Ishikawa (cell line): ENCODE results near the gene GRIA4.

Experiments
- CEBPB ChIP-seq: IDR thresholded peaks from 2 replicates; pipeline ENCODE4 v1.6.1; 2012
- CREB1 ChIP-seq: IDR thresholded peaks from 2 replicates; pipeline ENCODE4 v1.6.1; 2012; ENCODE audit warnings: low read depth
- EP300 ChIP-seq: IDR thresholded peaks from 2 replicates; pipeline ENCODE4 v1.6.1; 2012; ENCODE audit warnings: borderline replicate concordance
- TAF1 ChIP-seq: IDR thresholded peaks from 2 replicates; pipeline ENCODE4 v1.6.1; 2012; ENCODE audit warnings: low read depth, mild to moderate bottlenecking

DNA sequence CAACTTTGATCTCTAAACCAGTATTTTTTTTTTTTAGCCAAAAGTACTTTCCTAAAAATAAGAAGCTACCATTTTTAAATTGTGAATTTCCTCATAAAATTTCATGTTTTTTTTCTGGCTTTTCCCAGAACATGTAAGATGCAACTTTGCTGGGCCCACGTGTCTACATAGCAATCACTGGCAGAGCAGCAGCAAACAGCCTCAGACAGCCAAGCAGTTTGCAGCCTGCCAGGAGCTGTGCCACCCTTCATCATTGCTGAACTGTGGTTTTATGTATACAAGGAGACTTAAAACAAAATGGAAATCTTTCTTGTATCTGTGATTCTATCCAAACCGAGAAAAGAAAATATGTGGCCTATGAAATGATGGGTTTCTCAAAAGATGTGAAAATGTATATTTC lies 110.2 kb downstream of the GRIA4 start:
- no peak for TF ChIP-seq EP300
- no peak for TF ChIP-seq CEBPB
- TF ChIP-seq TAF1: no peak
- no peak for TF ChIP-seq CREB1
